ENCODE data around the gene SSBP4. TPM values are rescaled to one million over a fixed set of nuclear protein-coding genes. Genes with fewer than 3 reads are reported as not detected.

Gene SSBP4
- total and polyA plus RNA-seq, 9 of the 15 experiments (the other 6 are each of a cell fraction or from before 2014, with no cell fraction given), result 1.1 to 189 (median 39.0) TPM

DNA sequence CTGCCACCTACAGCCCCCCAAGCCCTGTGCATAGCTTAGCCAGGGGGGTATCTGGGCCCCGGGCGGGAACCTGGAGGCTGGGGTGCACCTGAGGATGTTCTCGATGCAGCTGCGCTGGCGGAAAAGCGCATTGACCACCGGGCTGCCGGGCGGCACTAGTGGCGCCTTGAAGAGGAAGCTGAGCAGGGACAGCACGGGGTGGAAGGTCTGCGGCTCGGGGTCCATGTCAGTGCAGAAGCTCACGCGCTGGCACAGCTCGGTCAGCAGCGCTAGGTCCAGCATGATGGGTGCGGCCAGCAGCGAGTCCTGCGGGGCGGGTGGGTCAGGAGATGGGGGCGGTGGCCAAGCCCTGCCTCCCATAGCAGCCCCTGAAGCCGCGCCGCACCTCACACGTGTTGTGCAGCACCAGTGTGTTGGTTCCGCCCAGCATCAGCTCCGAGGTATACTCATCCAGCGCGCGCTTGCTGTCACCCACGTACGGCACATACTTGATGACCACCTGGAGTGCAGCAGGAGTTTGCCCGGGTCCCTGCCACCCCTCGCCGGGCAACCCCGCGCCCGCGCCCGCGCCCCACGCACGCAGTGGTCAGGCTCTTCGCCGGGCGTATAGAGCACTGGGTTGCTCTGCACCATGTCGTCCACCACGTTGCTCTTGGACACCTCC, 16.1 kb downstream of the SSBP4 start (continued):
- TF ChIP-seq, protein P1, sequence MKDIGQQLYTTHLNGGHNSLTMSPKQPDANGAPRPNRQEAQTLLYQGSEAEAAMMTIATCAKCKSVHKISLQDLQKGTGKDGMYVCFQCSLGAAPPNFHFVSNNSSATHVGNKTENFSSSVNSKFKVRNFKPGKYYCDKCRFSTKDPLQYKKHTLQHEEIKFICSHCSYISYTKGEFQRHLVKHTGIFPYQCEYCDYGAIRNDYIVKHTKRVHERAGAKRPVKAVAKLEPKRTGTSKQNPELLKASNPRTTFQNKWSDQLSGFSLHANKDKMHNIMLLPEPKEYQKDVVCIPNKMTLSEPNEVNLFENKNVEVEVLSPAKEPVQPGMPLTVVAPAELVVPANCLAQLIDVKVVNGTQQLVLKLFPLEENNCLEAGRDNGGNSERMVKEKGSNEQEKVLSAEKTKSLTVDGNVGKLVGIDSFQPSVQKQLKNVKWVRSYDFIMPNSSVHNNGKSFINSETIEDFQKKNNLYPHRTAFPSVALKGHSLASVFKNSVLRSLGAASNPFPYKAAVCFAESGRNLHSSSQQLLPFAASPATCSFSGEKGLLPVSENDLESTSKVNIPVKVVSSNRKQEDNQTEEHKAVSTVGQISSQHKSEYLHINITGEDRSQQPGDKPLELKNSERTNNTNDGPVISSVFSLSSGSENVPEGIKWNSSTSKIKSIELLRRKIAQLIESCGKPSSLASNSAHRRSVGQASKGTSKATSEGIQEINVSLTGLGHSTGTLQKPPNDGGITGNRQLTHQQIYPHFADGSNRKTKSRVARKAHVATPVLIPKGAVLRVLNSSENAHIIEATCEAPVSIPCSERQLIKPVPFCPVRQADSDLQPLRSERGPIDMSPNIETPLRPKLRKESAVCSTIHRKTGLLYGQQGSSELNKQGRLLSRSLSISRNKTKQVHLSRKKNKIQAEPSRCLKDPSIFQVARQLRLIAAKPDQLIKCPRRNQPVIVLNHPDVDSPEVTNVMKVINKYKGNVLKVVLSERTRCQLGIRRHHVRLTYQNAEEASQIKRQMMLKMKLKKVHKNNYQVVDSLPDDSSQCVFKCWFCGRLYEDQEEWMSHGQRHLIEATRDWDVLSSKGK (CRISPR knock-in tag; IDR thresholded peaks at IDR 0.05), result no peak
- TF ChIP-seq STAG1 (CRISPR knock-in tag; IDR thresholded peaks at IDR 0.05; ENCODE audit: borderline replicate concordance) (no peak), C11orf30 (IDR thresholded peaks at IDR 0.05; ENCODE audit: low read depth) (no peak), SAFB (IDR thresholded peaks at IDR 0.05; ENCODE audit: borderline replicate concordance, low read depth, low read length) (no peak), POLR2A (conservative IDR thresholded peaks at IDR 0.05) (0 out of 2 replicates have a peak, but pooled peaks have one; percentile 10), MTA2 (IDR thresholded peaks at IDR 0.05; ENCODE audit: low read depth) (no peak), YY1 (IDR thresholded peaks at IDR 0.05; ENCODE audit: borderline replicate concordance in 1 of 3, control insufficient read depth in 1 of 3, extremely low read depth in 1 of 3, insufficient read depth in 3 of 3, insufficient read length in 1 of 3, insufficient replicate concordance in 2 of 3, low read depth in 1 of 3, low read length in 2 of 3) (no peak), ILK (tag; IDR thresholded peaks at IDR 0.05; ENCODE audit: borderline replicate concordance, low read depth) (no peak), ZNF408 (CRISPR knock-in tag; IDR thresholded peaks at IDR 0.05; ENCODE audit: low read depth) (no peak), FOXJ3 (CRISPR knock-in tag; IDR thresholded peaks at IDR 0.05) (no peak)
- TF ChIP-seq, protein P2, sequence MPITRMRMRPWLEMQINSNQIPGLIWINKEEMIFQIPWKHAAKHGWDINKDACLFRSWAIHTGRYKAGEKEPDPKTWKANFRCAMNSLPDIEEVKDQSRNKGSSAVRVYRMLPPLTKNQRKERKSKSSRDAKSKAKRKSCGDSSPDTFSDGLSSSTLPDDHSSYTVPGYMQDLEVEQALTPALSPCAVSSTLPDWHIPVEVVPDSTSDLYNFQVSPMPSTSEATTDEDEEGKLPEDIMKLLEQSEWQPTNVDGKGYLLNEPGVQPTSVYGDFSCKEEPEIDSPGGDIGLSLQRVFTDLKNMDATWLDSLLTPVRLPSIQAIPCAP (CRISPR knock-in tag; IDR thresholded peaks at IDR 0.05; ENCODE audit: borderline replicate concordance), result no peak
- TF ChIP-seq, protein P3, sequence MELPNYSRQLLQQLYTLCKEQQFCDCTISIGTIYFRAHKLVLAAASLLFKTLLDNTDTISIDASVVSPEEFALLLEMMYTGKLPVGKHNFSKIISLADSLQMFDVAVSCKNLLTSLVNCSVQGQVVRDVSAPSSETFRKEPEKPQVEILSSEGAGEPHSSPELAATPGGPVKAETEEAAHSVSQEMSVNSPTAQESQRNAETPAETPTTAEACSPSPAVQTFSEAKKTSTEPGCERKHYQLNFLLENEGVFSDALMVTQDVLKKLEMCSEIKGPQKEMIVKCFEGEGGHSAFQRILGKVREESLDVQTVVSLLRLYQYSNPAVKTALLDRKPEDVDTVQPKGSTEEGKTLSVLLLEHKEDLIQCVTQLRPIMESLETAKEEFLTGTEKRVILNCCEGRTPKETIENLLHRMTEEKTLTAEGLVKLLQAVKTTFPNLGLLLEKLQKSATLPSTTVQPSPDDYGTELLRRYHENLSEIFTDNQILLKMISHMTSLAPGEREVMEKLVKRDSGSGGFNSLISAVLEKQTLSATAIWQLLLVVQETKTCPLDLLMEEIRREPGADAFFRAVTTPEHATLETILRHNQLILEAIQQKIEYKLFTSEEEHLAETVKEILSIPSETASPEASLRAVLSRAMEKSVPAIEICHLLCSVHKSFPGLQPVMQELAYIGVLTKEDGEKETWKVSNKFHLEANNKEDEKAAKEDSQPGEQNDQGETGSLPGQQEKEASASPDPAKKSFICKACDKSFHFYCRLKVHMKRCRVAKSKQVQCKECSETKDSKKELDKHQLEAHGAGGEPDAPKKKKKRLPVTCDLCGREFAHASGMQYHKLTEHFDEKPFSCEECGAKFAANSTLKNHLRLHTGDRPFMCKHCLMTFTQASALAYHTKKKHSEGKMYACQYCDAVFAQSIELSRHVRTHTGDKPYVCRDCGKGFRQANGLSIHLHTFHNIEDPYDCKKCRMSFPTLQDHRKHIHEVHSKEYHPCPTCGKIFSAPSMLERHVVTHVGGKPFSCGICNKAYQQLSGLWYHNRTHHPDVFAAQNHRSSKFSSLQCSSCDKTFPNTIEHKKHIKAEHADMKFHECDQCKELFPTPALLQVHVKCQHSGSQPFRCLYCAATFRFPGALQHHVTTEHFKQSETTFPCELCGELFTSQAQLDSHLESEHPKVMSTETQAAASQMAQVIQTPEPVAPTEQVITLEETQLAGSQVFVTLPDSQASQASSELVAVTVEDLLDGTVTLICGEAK (IDR thresholded peaks at IDR 0.05), result no peak
- TF ChIP-seq, protein P3 (CRISPR knock-in tag; IDR thresholded peaks at IDR 0.05), result no peak
- TF ChIP-seq, protein P4, sequence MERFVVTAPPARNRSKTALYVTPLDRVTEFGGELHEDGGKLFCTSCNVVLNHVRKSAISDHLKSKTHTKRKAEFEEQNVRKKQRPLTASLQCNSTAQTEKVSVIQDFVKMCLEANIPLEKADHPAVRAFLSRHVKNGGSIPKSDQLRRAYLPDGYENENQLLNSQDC (CRISPR knock-in tag; IDR thresholded peaks at IDR 0.05), result no peak

Measured in K562 (cell line).